HUES6 (cell line): ENCODE data around the gene PTGES3.

Source experiments
- H3K27ac ChIP-seq: 2 replicates; pipeline ENCODE4 v1.7.0; 2013; ENCODE audit warnings: low read depth, mild to moderate bottlenecking, low read length, inconsistent platforms
- H3K27me3 ChIP-seq: 2 replicates; pipeline ENCODE4 v1.6.1; 2013; ENCODE audit warnings: low read length; ENCODE audit not compliant: control insufficient read depth, insufficient read depth
- H3K36me3 ChIP-seq: 2 replicates; pipeline ENCODE4 v1.6.1; 2013; ENCODE audit warnings: low read length; ENCODE audit not compliant: control insufficient read depth, insufficient read depth
- H3K4me1 ChIP-seq: 2 replicates; pipeline ENCODE4 v1.6.1; 2013; ENCODE audit warnings: low read length; ENCODE audit not compliant: control insufficient read depth, insufficient read depth
- H3K4me3 ChIP-seq: 2 replicates; pipeline ENCODE4 v1.5.1; 2013; ENCODE audit warnings: low read depth, low read length
- H3K9ac ChIP-seq: one replicate; pipeline ENCODE4 v1.6.1; 2013; ENCODE audit warnings: mild to moderate bottlenecking, low read length
- H3K9me3 ChIP-seq: 2 replicates; pipeline ENCODE4 v1.6.1; 2013; ENCODE audit warnings: low read depth, low read length; ENCODE audit not compliant: control insufficient read depth, insufficient read depth

PTGES3 gene

DNA sequence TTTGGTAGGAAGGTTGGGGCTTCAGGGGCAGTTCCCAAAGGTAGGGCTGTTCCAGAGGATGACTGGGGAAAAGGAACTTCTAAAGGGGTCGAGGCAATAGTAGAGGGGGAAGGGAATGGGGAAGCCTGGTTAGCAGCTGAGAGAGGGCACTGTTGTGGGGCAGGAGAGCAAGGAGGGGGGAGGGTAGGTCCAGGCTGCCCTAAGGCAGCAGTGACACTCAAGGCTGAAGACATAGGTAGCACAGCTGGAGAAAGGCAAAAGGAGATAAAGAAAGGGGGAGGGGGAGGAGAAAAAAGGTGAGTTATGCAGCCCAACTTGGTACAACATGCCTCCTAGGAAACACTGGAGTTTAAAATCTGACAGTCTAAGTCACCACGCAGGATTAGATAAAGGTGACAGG lies 33.1 kb upstream of the PTGES3 start:
- H3K9me3 ChIP-seq: no peaks in the 10 kb centered on the region
- H3K4me1 ChIP-seq: peaks cover 35% of the 10 kb centered on the region
- H3K27ac ChIP-seq: no peak overlapping the region
- H3K27me3 ChIP-seq: no peaks in the 10 kb centered on the region
- H3K36me3 ChIP-seq: peaks cover 67% of the 10 kb centered on the region
- no peak overlapping the region for H3K9ac ChIP-seq
- H3K4me3 ChIP-seq: peak overlapping the region; percentile 92

DNA sequence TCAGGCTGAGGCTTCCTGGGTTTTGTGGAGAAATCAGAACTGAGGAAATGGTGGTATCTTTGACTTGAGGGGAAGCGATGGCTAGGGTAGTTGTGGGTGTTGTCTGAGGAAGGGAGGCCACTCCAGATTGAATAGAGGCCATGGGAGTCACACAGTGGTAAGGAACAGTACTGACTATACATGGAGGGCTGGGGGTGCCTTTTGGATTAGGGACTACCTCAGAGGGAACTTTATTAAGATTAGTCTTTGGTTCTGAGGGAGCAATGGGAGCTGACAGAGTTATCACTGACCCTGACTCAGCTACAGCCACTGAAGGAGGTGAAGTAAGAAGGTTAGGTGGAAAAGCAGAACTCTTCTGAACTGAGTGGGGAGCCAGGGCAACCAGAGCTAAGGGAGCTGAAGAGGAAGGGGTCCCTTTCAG lies 32.7 kb upstream of the PTGES3 start:
- Histone ChIP-seq H3K27ac (no peak overlapping the region), H3K4me3 (peak overlapping the region; percentile 92; the same call in 1 of the 2 replicates), H3K4me1 (peaks cover 37% of the 10 kb centered on the region), H3K27me3 (no peaks in the 10 kb centered on the region), H3K9ac (no peak overlapping the region), H3K36me3 (peaks cover 72% of the 10 kb centered on the region), H3K9me3 (no peaks in the 10 kb centered on the region)

DNA sequence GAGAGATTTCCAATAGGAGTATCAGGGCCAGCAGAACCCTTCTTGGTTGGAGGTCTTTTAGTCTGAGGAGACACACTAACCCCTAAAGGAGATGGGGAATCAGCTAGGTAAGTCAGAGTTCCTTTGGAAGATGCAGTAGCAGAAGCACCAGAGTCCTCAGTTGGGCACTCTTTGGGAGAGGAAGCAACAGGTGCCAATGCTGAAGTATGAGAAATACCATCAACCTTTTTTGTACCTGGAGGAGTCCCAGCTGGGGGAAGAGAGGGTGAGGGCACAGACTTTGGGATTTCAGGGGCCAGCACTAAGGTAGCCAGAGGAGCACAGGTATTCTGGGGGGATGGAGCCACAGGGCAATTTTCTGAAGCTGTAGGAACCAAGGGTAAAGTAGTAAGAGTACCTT lies 31.0 kb upstream of the PTGES3 start:
- Histone ChIP-seq H3K9me3 (no peaks in the 10 kb centered on the region), H3K9ac (no peak overlapping the region), H3K27ac (no peak overlapping the region), H3K36me3 (peaks cover 83% of the 10 kb centered on the region), H3K4me1 (peaks cover 37% of the 10 kb centered on the region), H3K27me3 (no peaks in the 10 kb centered on the region), H3K4me3 (no peak overlapping the region)

DNA sequence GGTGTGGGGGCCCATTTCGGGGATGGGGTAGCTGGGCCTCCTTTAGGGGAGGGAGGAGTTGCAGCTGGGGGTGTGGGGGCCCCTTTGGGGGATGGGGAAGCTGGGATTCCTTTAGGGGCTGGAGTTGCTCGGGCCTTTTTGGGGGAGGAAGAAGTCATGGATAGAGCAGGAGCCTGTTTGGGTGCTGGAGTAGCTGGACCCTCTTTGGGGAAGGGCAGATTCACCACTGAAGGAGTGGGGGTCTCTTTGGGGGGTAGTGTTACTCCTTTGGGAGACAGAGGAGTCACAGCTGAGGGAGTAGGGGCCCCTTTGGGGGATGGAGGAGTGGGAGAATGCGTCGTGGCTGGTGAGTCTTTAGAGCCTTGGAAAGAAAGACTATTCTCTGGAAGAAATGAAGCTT lies 30.6 kb upstream of the PTGES3 start:
- no peaks in the 10 kb centered on the region for H3K9me3 ChIP-seq
- no peaks in the 10 kb centered on the region for H3K27me3 ChIP-seq
- peaks cover 83% of the 10 kb centered on the region for H3K36me3 ChIP-seq
- H3K9ac ChIP-seq: no peak overlapping the region
- H3K4me3 ChIP-seq: no peak overlapping the region
- peaks cover 34% of the 10 kb centered on the region for H3K4me1 ChIP-seq
- no peak overlapping the region for H3K27ac ChIP-seq

DNA sequence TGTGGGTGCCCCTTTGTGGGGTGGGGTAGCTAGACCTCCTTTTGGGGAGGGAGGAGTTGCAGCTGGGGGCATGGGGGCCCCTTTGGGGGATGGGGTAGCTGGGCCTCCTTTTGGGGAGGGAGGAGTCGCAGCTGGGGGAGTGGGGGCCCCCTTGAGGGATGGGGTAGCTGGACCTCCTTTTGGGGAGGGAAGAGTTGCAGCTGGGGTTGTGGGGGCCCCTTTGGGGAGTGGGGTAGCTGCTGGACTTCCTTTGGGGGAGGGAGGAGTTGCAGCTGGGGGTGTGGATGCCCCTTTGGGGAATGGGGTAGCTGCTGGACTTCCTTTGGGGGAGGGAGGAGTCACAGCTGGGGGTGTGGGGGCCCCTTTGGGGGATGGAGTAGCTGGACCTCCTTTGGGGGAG lies 30.1 kb upstream of the PTGES3 start:
- Histone ChIP-seq H3K4me3 (no peak overlapping the region), H3K9ac (no peak overlapping the region), H3K36me3 (peaks cover 83% of the 10 kb centered on the region), H3K9me3 (no peaks in the 10 kb centered on the region), H3K4me1 (peaks cover 33% of the 10 kb centered on the region), H3K27ac (no peak overlapping the region), H3K27me3 (no peaks in the 10 kb centered on the region)

GRCh38 chr12:56716933-56717880 lies 29.1 kb upstream of the PTGES3 start:
- H3K9ac ChIP-seq: no peak overlapping the region
- no peak overlapping the region for H3K4me3 ChIP-seq
- H3K27ac ChIP-seq: no peak overlapping the region
- peaks cover 23% of the 10 kb centered on the region for H3K4me1 ChIP-seq
- peaks cover 83% of the 10 kb centered on the region for H3K36me3 ChIP-seq
- no peaks in the 10 kb centered on the region for H3K27me3 ChIP-seq
- H3K9me3 ChIP-seq: no peaks in the 10 kb centered on the region

DNA sequence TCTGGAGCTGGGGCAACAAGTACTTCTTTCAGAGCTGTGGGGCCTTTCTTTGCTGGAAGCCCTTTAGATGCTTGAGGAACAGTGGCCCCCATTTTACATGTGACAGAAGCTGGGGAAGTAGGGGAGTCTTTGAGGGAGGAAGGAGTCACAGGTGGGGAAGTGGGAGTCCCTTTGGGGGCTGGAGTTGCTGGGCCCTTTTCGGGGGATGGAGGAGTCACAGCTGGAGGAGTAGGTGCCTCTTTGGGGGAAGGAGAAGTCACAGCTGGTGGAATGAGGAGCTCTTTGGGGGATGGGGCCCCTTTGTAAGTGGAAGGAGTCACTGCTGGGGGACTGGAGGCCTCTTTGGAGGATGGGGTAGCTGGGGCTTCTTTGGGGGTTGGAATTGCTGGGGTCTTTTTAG lies 28.4 kb upstream of the PTGES3 start:
- peaks cover 16% of the 10 kb centered on the region for H3K4me1 ChIP-seq
- H3K4me3 ChIP-seq: no peak overlapping the region
- H3K27ac ChIP-seq: no peak overlapping the region
- H3K36me3 ChIP-seq: peaks cover 81% of the 10 kb centered on the region
- no peaks in the 10 kb centered on the region for H3K9me3 ChIP-seq
- no peaks in the 10 kb centered on the region for H3K27me3 ChIP-seq
- no peak overlapping the region for H3K9ac ChIP-seq

- H3K9me3 ChIP-seq: no peaks in the 10 kb centered on the region
- no peaks in the 10 kb centered on the region for H3K27me3 ChIP-seq
- no peak overlapping the region for H3K9ac ChIP-seq
- peaks cover 81% of the 10 kb centered on the region for H3K36me3 ChIP-seq
- H3K4me1 ChIP-seq: peaks cover 9% of the 10 kb centered on the region
- H3K4me3 ChIP-seq: no peak overlapping the region
- no peak overlapping the region for H3K27ac ChIP-seq
These were observed 27.7 kb upstream of the PTGES3 start for GRCh38 chr12:56715798-56716197.

DNA sequence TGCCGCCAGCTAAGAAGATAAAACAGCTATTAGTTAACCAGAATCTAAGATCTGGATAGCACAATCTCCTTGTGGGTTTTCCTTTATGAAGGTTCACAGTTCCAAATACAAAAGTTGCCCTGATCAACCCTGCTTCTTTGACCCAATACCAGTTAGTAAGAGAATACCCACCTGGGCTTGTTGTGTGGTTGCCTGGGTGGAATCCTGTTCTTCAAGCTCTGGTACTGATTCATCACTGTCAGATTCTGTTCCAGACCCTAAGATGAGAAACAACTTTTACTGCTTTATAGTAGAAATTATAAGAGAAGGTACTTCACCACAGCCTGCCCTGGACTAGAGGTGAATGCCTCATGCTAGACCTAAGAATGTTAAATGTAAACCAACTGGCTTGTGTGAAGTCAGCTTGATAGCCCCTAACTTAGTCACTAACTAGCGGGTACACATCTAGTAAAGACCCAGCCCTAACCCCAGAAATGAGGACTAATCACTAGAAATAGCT lies 26.4 kb upstream of the PTGES3 start:
- no peak overlapping the region for H3K4me3 ChIP-seq
- peaks cover 68% of the 10 kb centered on the region for H3K36me3 ChIP-seq
- no peaks in the 10 kb centered on the region for H3K27me3 ChIP-seq
- no peak overlapping the region for H3K27ac ChIP-seq
- H3K9ac ChIP-seq: no peak overlapping the region
- no peaks in the 10 kb centered on the region for H3K9me3 ChIP-seq
- H3K4me1 ChIP-seq: 0 out of 2 replicates have a peak, but pooled peaks cover 6% of the 10 kb centered on the region

GRCh38 chr12:56713345-56713744 lies 25.3 kb upstream of the PTGES3 start:
- Histone ChIP-seq H3K4me1 (0 out of 2 replicates have a peak, but pooled peaks cover 6% of the 10 kb centered on the region), H3K27me3 (no peaks in the 10 kb centered on the region), H3K9ac (no peak overlapping the region), H3K4me3 (no peak overlapping the region), H3K9me3 (no peaks in the 10 kb centered on the region), H3K27ac (no peak overlapping the region), H3K36me3 (peaks cover 59% of the 10 kb centered on the region)

DNA sequence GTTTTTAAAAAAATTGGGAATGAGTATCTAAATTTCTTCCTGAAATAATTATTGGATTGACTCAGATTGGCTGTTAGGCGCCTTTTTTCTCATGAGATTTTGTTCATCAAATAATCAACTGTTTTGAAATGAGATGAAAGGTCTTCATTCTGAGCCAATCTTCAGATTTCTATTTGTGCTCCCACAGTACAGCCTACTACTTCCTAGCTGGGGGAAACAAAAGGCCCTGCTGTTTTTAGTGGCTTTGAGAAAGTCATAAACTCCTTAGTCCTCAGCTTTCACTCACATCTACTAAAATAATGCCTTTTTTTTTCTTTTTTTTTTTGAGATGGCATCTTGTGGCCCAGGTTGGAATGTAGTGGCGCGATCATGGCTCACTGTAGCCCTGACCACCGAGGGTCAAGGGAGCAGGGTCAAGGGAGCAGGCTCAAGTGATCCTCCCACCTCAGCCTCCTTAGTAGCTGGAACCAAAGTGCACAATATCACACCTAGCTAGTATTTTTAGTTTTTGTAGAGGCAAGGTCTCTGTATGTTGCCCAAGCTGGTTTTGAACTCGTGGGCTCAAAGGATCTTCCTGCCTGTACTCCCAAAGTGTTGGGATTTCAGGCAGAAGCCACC lies 21.8 kb upstream of the PTGES3 start:
- H3K9ac ChIP-seq: no peak overlapping the region
- H3K4me1 ChIP-seq: no peaks in the 10 kb centered on the region
- H3K27ac ChIP-seq: no peak overlapping the region
- no peak overlapping the region for H3K4me3 ChIP-seq
- no peaks in the 10 kb centered on the region for H3K27me3 ChIP-seq
- H3K9me3 ChIP-seq: no peaks in the 10 kb centered on the region
- H3K36me3 ChIP-seq: peaks cover 39% of the 10 kb centered on the region
